ENCODE data around the gene MYO7A.

The MYO7A gene

DNA sequence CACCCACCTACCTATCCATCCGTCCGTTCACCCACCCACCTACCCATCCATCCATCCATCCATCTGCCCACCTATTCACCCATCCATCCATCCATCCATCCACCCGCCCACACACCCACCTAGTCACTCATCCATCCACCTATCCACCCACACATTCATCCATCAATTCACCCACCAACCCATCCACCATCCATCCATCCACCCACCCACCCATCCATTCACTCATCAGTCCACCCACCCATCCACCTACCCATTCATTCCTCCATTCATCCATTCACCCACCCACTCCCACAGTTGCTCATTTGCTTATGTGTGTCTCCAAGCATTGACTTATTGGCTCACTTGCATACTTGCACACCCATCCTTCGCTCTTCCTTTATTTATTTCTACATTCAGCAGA lies 50.1 kb downstream of the MYO7A start:
- no peak overlapping the region for H3K4me3 ChIP-seq (ENCODE audit: low read depth, low read length)
- no peak overlapping the region for H3K27ac ChIP-seq
- no peaks in the 10 kb centered on the region for H3K9me3 ChIP-seq (ENCODE audit: control insufficient read depth, low read length)
- H3K4me2 ChIP-seq (ENCODE audit: low read length), result no peak overlapping the region
- no peak for TF ChIP-seq CTCF (IDR thresholded peaks at IDR 0.05)
- no peaks in the 10 kb centered on the region for H3K27me3 ChIP-seq (ENCODE audit: control insufficient read depth, insufficient read depth, low read length)
- no peak overlapping the region for H2AFZ ChIP-seq
- no peak overlapping the region for H3K9ac ChIP-seq
- H3K36me3 ChIP-seq (ENCODE audit: control insufficient read depth, insufficient read depth, low read length), result no peaks in the 10 kb centered on the region
- H3K4me1 ChIP-seq, result no peaks in the 10 kb centered on the region
- no peaks in the 10 kb centered on the region for H3K79me2 ChIP-seq

- Histone ChIP-seq H3K4me3 (ENCODE audit: low read depth, low read length) (no peak overlapping the region), H3K9me3 (ENCODE audit: control insufficient read depth, low read length) (no peaks in the 10 kb centered on the region), H2AFZ (no peak overlapping the region), H3K36me3 (ENCODE audit: control insufficient read depth, insufficient read depth, low read length) (no peaks in the 10 kb centered on the region), H3K27me3 (ENCODE audit: control insufficient read depth, insufficient read depth, low read length) (no peaks in the 10 kb centered on the region), H3K79me2 (no peaks in the 10 kb centered on the region), H3K4me2 (ENCODE audit: low read length) (no peak overlapping the region), H3K4me1 (no peaks in the 10 kb centered on the region), H3K27ac (no peak overlapping the region), H3K9ac (no peak overlapping the region)
- TF ChIP-seq CTCF (IDR thresholded peaks at IDR 0.05), result no peak
Observed at GRCh38 chr11:77179048-77179447, 51.0 kb downstream of the MYO7A start.

DNA sequence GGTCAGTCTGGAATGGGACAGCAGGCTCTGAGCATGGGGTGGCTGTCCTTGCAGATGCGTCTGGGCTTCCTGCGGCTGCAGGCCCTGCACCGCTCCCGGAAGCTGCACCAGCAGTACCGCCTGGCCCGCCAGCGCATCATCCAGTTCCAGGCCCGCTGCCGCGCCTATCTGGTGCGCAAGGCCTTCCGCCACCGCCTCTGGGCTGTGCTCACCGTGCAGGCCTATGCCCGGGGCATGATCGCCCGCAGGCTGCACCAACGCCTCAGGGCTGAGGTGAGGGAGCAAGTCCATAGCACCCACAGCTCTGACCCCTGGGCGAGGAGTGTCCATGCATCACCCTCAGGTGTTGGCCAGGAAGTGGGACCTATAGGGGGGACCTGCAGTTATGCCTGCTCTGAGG lies 51.6 kb downstream of the MYO7A start:
- Histone ChIP-seq H3K9ac (no peak overlapping the region), H3K4me3 (ENCODE audit: low read depth, low read length) (no peak overlapping the region), H3K4me1 (no peaks in the 10 kb centered on the region), H3K27ac (no peak overlapping the region), H3K79me2 (no peaks in the 10 kb centered on the region), H3K4me2 (ENCODE audit: low read length) (no peak overlapping the region), H3K27me3 (ENCODE audit: control insufficient read depth, insufficient read depth, low read length) (no peaks in the 10 kb centered on the region), H3K9me3 (ENCODE audit: control insufficient read depth, low read length) (no peaks in the 10 kb centered on the region), H2AFZ (no peak overlapping the region), H3K36me3 (ENCODE audit: control insufficient read depth, insufficient read depth, low read length) (no peaks in the 10 kb centered on the region)
- no peak for TF ChIP-seq CTCF (IDR thresholded peaks at IDR 0.05)

GRCh38 chr11:77180346-77180745 lies 52.3 kb downstream of the MYO7A start:
- no peak overlapping the region for H3K4me3 ChIP-seq (ENCODE audit: low read depth, low read length)
- H3K4me1 ChIP-seq, result no peaks in the 10 kb centered on the region
- no peaks in the 10 kb centered on the region for H3K36me3 ChIP-seq (ENCODE audit: control insufficient read depth, insufficient read depth, low read length)
- no peak overlapping the region for H3K27ac ChIP-seq
- H3K79me2 ChIP-seq, result no peaks in the 10 kb centered on the region
- no peak for TF ChIP-seq CTCF (IDR thresholded peaks at IDR 0.05)
- no peak overlapping the region for H3K9ac ChIP-seq
- H3K27me3 ChIP-seq (ENCODE audit: control insufficient read depth, insufficient read depth, low read length), result no peaks in the 10 kb centered on the region
- H3K4me2 ChIP-seq (ENCODE audit: low read length), result no peak overlapping the region
- no peaks in the 10 kb centered on the region for H3K9me3 ChIP-seq (ENCODE audit: control insufficient read depth, low read length)
- no peak overlapping the region for H2AFZ ChIP-seq

DNA sequence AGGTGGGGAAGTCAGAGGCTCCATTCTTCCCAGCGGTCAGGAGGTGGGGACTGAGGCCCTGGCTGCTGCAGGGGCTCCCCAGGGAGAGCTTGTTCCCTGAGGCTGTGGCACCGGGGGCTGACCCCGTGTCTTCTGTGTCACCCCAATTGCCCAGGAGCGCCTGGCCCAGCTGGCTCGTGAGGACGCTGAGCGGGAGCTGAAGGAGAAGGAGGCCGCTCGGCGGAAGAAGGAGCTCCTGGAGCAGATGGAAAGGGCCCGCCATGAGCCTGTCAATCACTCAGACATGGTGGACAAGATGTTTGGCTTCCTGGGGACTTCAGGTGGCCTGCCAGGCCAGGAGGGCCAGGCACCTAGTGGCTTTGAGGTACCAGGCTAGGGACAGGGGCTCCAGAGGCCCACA lies 53.2 kb downstream of the MYO7A start:
- no peak overlapping the region for H3K9ac ChIP-seq
- no peaks in the 10 kb centered on the region for H3K79me2 ChIP-seq
- no peak for TF ChIP-seq CTCF (IDR thresholded peaks at IDR 0.05)
- no peaks in the 10 kb centered on the region for H3K27me3 ChIP-seq (ENCODE audit: control insufficient read depth, insufficient read depth, low read length)
- H3K4me2 ChIP-seq (ENCODE audit: low read length), result no peak overlapping the region
- H3K4me1 ChIP-seq, result no peaks in the 10 kb centered on the region
- no peak overlapping the region for H3K4me3 ChIP-seq (ENCODE audit: low read depth, low read length)
- H3K9me3 ChIP-seq (ENCODE audit: control insufficient read depth, low read length), result no peaks in the 10 kb centered on the region
- no peak overlapping the region for H3K27ac ChIP-seq
- no peaks in the 10 kb centered on the region for H3K36me3 ChIP-seq (ENCODE audit: control insufficient read depth, insufficient read depth, low read length)
- no peak overlapping the region for H2AFZ ChIP-seq

Data from parathyroid adenoma (tissue), 2 donors.